SK-N-MC (cell line): ENCODE results near the gene AKT2.

ENCODE experiments used
- EZH2 ChIP-seq: fragments of 200-600 bp; sonication (generic); IDR thresholded peaks from one replicate; pipeline ENCODE4 v1.6.1; 2017; ENCODE audit warnings: antibody characterized with exemption
- POLR2AphosphoS5 ChIP-seq: IDR thresholded peaks from 2 replicates; pipeline ENCODE4 v1.6.1; 2012; ENCODE audit warnings: mild to moderate bottlenecking, low read depth, low read length, borderline replicate concordance

GRCh38 chr19:40309666-40310065 is 24.5 kb upstream of the AKT2 start:
- no peak for TF ChIP-seq POLR2AphosphoS5
- no peak for TF ChIP-seq EZH2
